ENCODE data around the gene POLR2E.

Gene POLR2E

DNA sequence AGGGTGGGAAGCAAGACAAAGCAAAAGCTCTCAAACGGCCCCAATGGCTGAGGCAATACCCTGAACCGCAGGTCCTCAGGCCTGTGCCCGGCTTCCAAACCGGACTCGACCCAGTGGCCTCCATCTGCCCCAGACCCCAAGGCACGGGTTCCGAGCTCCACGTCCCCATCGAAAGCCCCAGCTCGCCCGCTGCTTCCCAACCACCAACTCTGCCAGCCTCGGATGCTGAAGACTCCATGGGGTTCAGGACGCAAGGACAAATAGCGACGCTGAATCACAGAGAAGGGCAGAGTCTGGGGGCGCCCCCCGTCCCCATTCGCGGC lies 559 bp downstream of the POLR2E start:
- DNase-seq (ENCODE audit: low read depth in 2 of 2): no peak

DNA sequence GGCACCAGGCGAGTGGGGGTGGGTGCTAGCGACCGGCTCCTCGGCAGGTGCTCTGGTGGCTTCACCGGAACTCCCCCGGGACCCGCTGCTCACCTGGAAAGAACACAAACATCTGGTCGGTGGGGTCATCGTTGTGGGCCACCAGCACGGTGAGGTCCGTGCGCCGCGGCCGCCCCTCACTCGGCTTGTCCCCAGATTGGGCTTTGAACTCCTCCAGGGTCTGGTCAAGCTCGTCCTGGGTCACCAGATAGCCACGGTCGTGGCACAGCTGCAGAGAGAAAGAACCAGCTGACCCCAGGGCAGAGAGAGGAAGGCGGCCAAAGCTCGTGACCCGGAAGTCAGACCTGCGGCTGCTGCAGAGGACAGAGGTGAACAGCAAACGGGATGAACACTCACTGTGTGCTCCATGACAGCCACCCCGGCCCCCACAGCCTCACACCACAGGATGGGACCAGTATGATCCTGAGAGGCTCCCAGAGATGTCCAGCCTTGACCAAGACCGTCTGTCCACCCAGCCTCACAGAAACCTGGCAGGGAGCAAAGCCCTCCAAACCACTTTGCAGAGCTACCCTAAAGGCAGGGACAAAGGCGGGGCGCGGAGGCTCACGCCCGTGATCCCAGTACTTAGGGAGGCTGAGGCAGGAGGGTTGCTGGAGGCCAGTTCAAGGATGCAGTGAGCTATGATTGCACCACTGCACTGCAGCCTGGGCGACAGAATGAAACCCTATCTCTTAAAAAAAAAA lies 1.2 kb downstream of the POLR2E start:
- no peak for DNase-seq (ENCODE audit: low read depth in 2 of 2)

DNA sequence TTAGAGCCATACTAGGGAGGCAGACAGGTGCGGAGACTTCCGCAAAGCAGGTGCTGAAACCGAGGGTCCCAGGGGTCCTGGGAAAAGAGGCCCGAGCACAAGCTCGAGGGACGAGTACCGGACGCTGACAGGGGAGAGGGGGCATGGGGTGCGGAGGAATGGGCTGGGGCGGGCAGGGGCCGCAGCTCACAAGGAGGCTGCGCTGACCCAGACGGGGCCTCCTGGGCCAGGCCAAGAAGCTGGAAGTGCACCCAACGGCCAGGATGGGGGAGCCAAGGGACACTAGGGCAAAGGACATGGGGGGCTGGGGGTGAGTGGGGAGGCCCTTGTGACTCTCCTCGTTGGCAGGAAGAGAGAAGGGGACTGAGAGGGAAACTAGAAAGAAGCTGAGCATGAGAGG lies 1.8 kb downstream of the POLR2E start:
- no peak for DNase-seq (ENCODE audit: low read depth in 2 of 2)

DNA sequence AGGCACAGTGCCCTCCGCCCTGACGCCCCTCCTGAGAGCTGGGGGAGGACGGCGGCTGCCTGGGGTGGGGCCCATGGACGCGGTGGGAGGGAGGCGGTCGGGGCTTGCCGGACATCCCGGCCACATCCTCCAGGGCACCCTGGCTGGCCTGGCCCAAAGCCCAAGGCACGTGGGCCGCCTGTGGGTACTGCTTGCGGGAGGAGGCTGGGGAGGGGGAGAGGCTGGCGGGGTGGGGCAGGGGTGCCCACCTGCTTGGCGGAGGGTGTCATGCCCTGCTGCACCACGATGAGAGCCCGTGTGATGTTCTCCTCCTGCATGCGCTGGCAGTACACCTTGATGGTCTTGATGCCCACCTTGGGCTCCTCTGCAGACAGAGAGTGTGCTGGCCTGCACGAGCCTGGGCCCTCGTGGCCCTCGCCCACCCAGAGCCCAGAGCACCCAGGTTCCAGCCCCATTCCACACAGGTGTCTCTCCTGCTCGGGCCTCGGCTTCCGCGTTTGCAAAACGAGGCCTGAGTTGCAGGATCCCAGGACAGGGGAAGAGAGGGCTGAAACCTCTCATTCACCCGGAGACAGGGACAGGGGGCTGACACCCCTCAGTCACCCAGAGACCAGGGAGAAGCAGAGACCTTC lies 3.5 kb downstream of the POLR2E start:
- DNase-seq (ENCODE audit: low read depth in 2 of 2): no peak

DNA sequence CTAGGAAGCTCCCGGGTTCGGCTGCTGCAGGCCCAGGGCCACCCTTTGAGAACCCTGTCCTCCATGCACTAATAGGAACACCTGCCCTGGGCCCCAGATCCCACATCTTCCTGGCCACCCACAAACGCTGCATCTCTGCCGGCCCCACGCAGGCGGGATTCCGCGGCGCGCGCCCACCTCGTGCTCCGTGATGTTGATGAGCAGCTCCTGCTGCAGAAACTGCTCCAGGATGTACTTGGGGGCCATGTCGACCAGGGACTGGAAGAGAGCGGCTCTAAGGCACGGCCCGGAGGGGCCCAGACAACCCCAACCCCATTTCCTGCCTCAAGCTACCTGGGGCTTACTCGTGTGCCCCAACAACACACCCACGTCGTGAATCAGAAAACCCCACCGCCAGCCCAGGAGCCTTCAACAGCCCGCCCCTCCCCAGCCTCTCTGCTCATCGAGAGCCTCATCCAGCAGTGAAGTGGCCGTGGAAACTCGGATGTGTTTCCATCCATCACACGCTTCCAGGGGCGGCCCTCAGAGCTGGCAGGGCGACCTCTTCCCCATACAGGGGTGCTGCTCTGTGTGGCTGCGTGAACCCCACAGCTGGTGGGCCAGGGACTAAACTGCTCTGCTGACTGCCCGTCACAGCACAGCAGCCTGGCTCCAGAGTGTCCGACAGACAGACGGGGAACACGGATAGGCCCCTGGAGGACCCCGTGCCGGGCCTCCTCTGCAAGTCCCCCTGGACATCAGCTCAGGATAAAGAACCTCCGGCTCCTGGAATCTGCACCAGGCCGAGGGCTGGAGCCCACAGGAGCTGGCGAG lies 4.2 kb downstream of the POLR2E start:
- DNase-seq (ENCODE audit: low read depth in 2 of 2): no peak

- DNase-seq (ENCODE audit: low read depth in 2 of 2): no peak
These were observed 5.3 kb downstream of the POLR2E start for GRCh38 chr19:1089891-1090290.

GRCh38 chr19:1089126-1089771 lies 5.9 kb downstream of the POLR2E start:
- DNase-seq (ENCODE audit: low read depth in 2 of 2): no peak

- no peak for DNase-seq (ENCODE audit: low read depth in 2 of 2)
These were observed 6.7 kb downstream of the POLR2E start for GRCh38 chr19:1088416-1089010.

GRCh38 chr19:1087813-1088415 lies 7.3 kb downstream of the POLR2E start:
- no peak for DNase-seq (ENCODE audit: low read depth in 2 of 2)

DNA sequence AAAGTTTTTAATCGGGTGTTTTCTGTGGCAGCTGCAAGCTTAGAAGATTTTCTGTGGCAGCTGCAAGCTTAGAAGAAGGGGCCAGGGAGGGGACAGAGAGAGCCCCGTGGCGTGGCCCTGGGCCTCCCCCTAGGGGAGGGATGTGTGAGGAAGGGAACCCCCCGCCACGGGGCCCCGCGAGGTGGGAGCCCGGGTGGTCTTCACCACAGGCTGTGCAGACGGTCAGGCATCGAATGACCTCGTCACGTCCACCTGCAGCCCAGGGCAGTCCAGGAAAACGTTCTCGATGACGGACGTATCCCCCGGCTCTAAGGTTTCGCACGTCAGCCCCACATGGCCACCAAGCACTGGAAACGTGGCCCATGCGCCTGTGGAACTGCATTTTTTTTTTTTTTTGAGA lies 8.6 kb downstream of the POLR2E start:
- no peak for DNase-seq (ENCODE audit: low read depth in 2 of 2)

DNA sequence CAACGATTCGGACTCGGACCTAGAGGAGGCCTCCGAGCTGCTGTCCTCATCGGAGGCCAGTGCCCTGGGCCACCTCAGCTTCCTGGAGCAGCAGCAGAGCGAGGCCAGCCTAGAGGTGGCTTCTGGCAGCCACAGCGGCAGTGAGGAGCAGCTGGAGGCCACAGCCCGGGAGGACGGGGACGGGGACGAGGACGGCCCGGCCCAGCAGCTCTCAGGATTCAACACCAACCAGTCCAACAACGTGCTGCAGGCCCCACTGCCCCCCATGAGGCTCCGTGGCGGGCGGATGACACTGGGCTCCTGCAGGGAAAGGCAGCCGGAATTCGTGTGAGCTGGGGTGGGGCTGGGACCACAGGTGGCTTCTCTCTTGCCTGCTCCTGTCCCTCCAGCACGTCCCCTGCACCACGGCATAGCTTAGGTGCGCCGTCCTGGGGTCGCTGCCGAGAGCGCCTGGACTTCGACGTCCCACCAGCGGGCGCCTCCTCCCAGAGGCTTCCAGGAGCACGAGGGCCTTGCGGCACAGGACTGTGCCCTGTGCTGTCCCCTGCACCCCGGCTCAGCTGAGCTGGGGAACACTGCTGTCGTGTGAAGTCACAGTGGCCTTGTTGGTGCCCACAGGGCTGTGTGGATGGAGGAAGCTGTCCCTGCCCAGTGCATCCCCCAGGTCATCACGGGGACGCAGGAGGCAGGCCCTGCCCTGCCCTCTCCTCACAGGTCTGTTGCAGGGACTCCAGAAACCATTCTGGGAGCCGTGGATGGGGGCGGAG lies 9.3 kb downstream of the POLR2E start:
- no peak for DNase-seq (ENCODE audit: low read depth in 2 of 2)

DNA sequence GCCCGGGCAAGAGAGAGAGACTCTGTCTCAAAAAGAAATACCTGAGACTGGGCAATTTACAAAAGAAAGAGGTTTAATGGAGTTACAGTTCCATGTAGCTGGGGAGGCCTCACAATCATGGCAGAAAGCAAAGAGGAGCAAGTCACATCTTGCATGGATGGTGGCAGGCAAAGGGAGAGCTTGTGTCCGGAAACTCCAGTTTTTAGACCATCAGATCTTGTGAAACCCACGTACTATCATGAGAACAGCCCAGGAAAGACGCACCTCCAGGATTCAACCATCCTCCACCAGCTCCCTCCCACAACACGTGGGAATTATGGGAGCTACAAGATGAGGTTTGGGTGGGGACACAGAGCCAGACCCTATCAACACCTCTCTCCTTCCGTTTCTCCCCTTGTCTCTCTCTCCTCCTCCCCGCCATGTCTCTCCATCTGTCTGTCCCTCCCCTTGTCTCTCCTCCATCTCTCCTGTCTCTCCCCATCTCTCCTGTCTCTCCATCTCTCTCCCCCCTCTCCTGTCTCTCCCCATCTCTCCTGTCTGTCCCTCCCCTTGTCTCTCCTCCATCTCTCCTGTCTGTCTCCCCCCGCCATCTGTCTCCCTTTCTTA lies 10.0 kb downstream of the POLR2E start:
- DNase-seq (ENCODE audit: low read depth in 2 of 2): no peak

GRCh38 chr19:1084024-1084868 lies 10.9 kb downstream of the POLR2E start:
- DNase-seq (ENCODE audit: low read depth in 2 of 2): no peak

GRCh38 chr19:1082928-1083816 lies 12.0 kb downstream of the POLR2E start:
- DNase-seq (ENCODE audit: low read depth in 2 of 2): no peak

DNA sequence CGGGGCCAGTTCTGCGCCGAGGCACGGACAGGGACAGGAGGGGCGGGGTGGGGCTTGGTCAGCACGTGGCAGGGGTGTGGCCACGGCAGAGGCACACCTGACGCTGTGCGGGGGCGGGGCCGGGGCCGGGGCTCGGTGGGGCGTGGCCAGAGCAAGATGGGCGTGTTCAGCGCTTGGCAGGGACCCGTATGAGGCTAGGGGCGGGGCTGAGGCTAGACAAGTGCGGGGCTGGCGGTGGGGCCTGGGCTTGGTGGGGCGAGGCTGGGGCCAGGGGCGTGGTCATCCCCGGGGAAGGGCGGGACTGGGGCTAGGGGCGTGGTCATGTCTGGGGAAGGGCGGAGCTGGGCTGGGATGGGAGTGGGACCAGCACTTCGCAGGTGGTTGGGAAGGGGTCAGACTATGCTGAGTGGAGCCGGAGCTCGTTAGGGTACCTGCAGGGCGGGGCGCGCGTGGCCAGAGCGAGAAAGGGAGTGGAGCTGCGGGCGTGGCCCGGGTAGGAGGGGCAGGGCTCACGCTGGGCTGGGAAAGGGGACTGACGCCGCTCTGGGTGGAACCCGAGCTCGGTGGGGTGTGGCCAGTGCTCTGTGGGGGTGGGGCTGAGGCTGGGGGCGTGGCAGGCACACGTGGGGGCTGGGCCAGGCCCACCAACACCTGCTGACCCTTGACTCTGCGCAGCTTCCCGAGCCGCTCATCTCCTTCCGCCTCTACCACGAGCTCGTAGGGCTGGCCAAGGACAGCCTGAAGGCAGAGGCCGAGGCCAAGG lies 12.8 kb downstream of the POLR2E start:
- DNase-seq (ENCODE audit: low read depth in 2 of 2): no peak

DNA sequence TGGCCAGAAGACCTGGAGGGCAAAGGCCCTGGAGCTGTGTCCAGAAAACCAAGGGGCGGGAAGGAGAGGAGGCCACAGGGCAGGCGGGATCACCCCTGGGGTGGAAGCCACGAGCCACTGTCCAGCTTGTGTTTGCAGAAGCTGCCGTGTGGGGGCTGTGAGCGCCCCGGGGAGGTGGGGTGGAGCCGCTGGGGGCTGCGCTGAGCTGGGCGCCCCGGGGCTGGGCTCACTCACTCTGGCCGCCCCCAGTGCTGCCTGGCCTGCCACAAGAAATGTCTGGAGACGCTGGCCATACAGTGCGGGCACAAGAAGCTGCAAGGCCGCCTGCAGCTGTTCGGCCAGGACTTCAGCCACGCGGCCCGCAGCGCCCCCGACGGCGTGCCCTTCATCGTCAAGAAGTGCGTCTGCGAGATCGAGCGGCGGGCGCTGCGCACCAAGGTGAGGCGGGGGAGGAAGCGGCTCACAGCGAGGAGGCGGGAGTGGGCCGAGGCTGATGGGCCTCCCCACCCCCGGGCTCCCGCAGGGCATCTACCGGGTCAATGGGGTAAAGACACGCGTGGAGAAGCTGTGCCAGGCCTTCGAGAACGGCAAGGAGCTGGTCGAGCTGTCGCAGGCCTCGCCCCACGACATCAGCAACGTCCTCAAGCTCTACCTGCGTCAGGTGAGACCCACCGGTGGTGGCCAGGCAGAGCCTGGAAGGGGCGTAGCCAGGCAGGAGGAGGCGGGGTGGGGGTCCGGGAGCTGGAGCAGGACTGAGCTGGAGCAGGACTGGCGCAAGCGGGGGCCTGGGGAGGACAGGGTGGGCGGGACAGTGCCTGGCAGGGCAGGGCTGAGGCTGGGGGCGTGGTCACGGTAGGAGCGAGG lies 13.6 kb downstream of the POLR2E start:
- no peak for DNase-seq (ENCODE audit: low read depth in 2 of 2)

Data from fibroblast of skin of left quadriceps (primary cell).